Subcutaneous abdominal adipose tissue (tissue), 5 donors: ENCODE measurements around the gene SCCPDH.
"Not testable (repeated sequence)": the region's sequence is repeated elsewhere in the genome, so short reads cannot be mapped to it uniquely, and the experiment has no call there.

Experiments
- H3K27ac ChIP-seq: one replicate; pipeline ENCODE4 v1.7.0; 2013; ENCODE audit warnings: low read depth, mild to moderate bottlenecking, inconsistent platforms, low read length, moderate library complexity
- H3K27me3 ChIP-seq, 5 donors: one replicate each; pipeline ENCODE4 v1.7.0; 2013; ENCODE audit warnings: low read length in 5 of 5, inconsistent platforms in 1 of 5; ENCODE audit not compliant: control insufficient read depth in 5 of 5, insufficient read depth in 4 of 5
- H3K36me3 ChIP-seq, 5 donors: one replicate each; pipeline ENCODE4 v1.7.0; 2013; ENCODE audit warnings: low read length in 5 of 5; ENCODE audit not compliant: control insufficient read depth in 5 of 5, insufficient read depth in 5 of 5
- H3K4me1 ChIP-seq, 5 donors: one replicate each; pipeline ENCODE4 v1.7.0; 2013; ENCODE audit warnings: low read length in 5 of 5, mild to moderate bottlenecking in 3 of 5, moderate library complexity in 1 of 5; ENCODE audit not compliant: control insufficient read depth in 5 of 5, insufficient read depth in 5 of 5
- H3K4me3 ChIP-seq, 5 donors: one replicate each; pipeline ENCODE4 v1.7.0; 2013; ENCODE audit warnings: low read length in 5 of 5, low read depth in 1 of 5
- H3K9ac ChIP-seq, 5 donors: one replicate each; pipeline ENCODE4 v1.7.0; 2013; ENCODE audit warnings: low read length in 5 of 5, mild to moderate bottlenecking in 4 of 5, moderate library complexity in 3 of 5
- H3K9me3 ChIP-seq, 5 donors: one replicate each; pipeline ENCODE4 v1.7.0; 2013; ENCODE audit warnings: low read length in 5 of 5; ENCODE audit not compliant: control insufficient read depth in 5 of 5
- donor health status: healthy.
- donor health status: healthy.
- donor health status: healthy.
- donor health status: healthy.
- donor health status: healthy.

SCCPDH gene

GRCh38 chr1:246742396-246742795 lies 18.2 kb downstream of the SCCPDH start:
- no peak overlapping the region for H3K4me3 ChIP-seq
- H3K36me3 ChIP-seq: peaks cover 17 to 43% (median 22%) of the 10 kb centered on the region in 5 donors
- no peaks in the 10 kb centered on the region for H3K9me3 ChIP-seq
- H3K27me3 ChIP-seq: no peaks in the 10 kb centered on the region
- H3K27ac ChIP-seq: no peak overlapping the region
- no peak overlapping the region for H3K9ac ChIP-seq
- H3K4me1 ChIP-seq: no peaks in the 10 kb centered on the region

- not testable (repeated sequence) for H3K4me1 ChIP-seq
Measured at GRCh38 chr1:246746155-246746554, 21.9 kb downstream of the SCCPDH start.

GRCh38 chr1:246748006-246748405 lies 23.8 kb downstream of the SCCPDH start:
- no peak overlapping the region for H3K27ac ChIP-seq
- no peaks in the 10 kb centered on the region for H3K27me3 ChIP-seq
- peaks cover 6 to 22% (median 10%) of the 10 kb centered on the region in 5 donors for H3K36me3 ChIP-seq
- no peaks in the 10 kb centered on the region for H3K9me3 ChIP-seq
- peaks cover 0 to 3% (median 0%) of the 10 kb centered on the region in 5 donors for H3K4me1 ChIP-seq
- no peak overlapping the region for H3K4me3 ChIP-seq
- no peak overlapping the region for H3K9ac ChIP-seq

More at GRCh38 chr1:246746155-246746554, 21.9 kb downstream of the SCCPDH start:
- peaks cover 9 to 34% (median 17%) of the 10 kb centered on the region in 5 donors for H3K36me3 ChIP-seq
- not testable (repeated sequence) for H3K9me3 ChIP-seq, H3K9ac ChIP-seq, H3K27ac ChIP-seq, H3K27me3 ChIP-seq, H3K4me3 ChIP-seq

- Histone ChIP-seq H3K4me1 (peaks cover 0 to 3% (median 0%) of the 10 kb centered on the region in 5 donors), H3K36me3 (peaks cover 6 to 18% (median 8%) of the 10 kb centered on the region in 5 donors), H3K9me3 (no peaks in the 10 kb centered on the region), H3K4me3 (no peak overlapping the region), H3K27ac (no peak overlapping the region), H3K9ac (no peak overlapping the region), H3K27me3 (no peaks in the 10 kb centered on the region)
Measured at GRCh38 chr1:246748867-246749266, 24.7 kb downstream of the SCCPDH start.

GRCh38 chr1:246750752-246751151 lies 26.5 kb downstream of the SCCPDH start:
- Histone ChIP-seq H3K36me3 (peaks cover 0 to 15% (median 8%) of the 10 kb centered on the region in 5 donors), H3K27ac (no peak overlapping the region), H3K9me3 (no peaks in the 10 kb centered on the region), H3K9ac (peak overlapping the region in 1 of 5 donors; percentile 11), H3K27me3 (no peaks in the 10 kb centered on the region), H3K4me3 (no peak overlapping the region), H3K4me1 (peaks cover 0 to 3% (median 0%) of the 10 kb centered on the region in 5 donors)

- Histone ChIP-seq H3K36me3 (peaks cover 0 to 8% (median 5%) of the 10 kb centered on the region in 5 donors), H3K9me3 (no peaks in the 10 kb centered on the region), H3K4me3 (no peak overlapping the region), H3K9ac (no peak overlapping the region), H3K27me3 (no peaks in the 10 kb centered on the region), H3K4me1 (peaks cover 0 to 2% (median under 1%) of the 10 kb centered on the region in 5 donors), H3K27ac (no peak overlapping the region)
Measured at GRCh38 chr1:246753670-246754535, 29.7 kb downstream of the SCCPDH start.

GRCh38 chr1:246755419-246755818 lies 31.2 kb downstream of the SCCPDH start:
- no peak overlapping the region for H3K4me3 ChIP-seq
- peaks cover 0 to 7% (median 2%) of the 10 kb centered on the region in 5 donors for H3K4me1 ChIP-seq
- no peak overlapping the region for H3K27ac ChIP-seq
- H3K27me3 ChIP-seq: no peaks in the 10 kb centered on the region
- H3K9ac ChIP-seq: no peak overlapping the region
- peaks cover 2 to 12% (median 9%) of the 10 kb centered on the region in 5 donors for H3K36me3 ChIP-seq
- H3K9me3 ChIP-seq: no peaks in the 10 kb centered on the region

GRCh38 chr1:246760422-246761347 lies 36.5 kb downstream of the SCCPDH start:
- H3K9me3 ChIP-seq: no peaks in the 10 kb centered on the region
- no peak overlapping the region for H3K4me3 ChIP-seq
- H3K4me1 ChIP-seq: peaks cover 0 to 7% (median 0%) of the 10 kb centered on the region in 5 donors
- no peak overlapping the region for H3K27ac ChIP-seq
- peaks cover 26 to 46% (median 30%) of the 10 kb centered on the region in 5 donors for H3K36me3 ChIP-seq
- H3K9ac ChIP-seq: no peak overlapping the region
- no peaks in the 10 kb centered on the region for H3K27me3 ChIP-seq

GRCh38 chr1:246761396-246761795 lies 37.2 kb downstream of the SCCPDH start:
- Histone ChIP-seq H3K36me3 (peaks cover 32 to 51% (median 36%) of the 10 kb centered on the region in 5 donors), H3K27ac (no peak overlapping the region), H3K9ac (no peak overlapping the region), H3K9me3 (no peaks in the 10 kb centered on the region), H3K4me3 (no peak overlapping the region), H3K4me1 (peaks cover 0 to 7% (median 0%) of the 10 kb centered on the region in 5 donors), H3K27me3 (no peaks in the 10 kb centered on the region)
